Jurkat, Clone E6-1 (cell line): Measurements from ENCODE around the gene USF2. TPM values are rescaled to one million over a fixed set of nuclear protein-coding genes. Genes with fewer than 3 reads are reported as not detected.
"Not testable (repeated sequence)": the region's sequence is repeated elsewhere in the genome, so short reads cannot be mapped to it uniquely, and the experiment has no call there.

Source experiments
- DNase-seq: peaks from one replicate; pipeline ENCODE4 v3.0.0-alpha.2; 2011; ENCODE audit warnings: low read depth, low spot score
- H3K4me3 ChIP-seq: 2 replicates; pipeline ENCODE4 v1.5.1; 2011; ENCODE audit warnings: mild to moderate bottlenecking, low read length, control low read depth, moderate library complexity
- polyA plus RNA-seq: library from polyadenylated mRNA; unstranded; fragments of >200 nt; gene quantifications from one replicate; pipeline ENCODE4 v1.2.1, GENCODE V29; 2012; ENCODE audit warnings: missing spikeins; ENCODE audit not compliant: insufficient read length, insufficient read depth

Gene USF2
- 159 TPM for polyA plus RNA-seq

- peak within 1 kb of the TSS; percentile 87 for H3K4me3 ChIP-seq
- DNase-seq: peak; percentile 53
These were observed at the start of gene USF2 for GRCh38 chr19:35268536-35269437. TSS of gene USF2 (plus strand) at chr19:35268962. CDS start at chr19:35269102, 140 bp downstream.

DNA sequence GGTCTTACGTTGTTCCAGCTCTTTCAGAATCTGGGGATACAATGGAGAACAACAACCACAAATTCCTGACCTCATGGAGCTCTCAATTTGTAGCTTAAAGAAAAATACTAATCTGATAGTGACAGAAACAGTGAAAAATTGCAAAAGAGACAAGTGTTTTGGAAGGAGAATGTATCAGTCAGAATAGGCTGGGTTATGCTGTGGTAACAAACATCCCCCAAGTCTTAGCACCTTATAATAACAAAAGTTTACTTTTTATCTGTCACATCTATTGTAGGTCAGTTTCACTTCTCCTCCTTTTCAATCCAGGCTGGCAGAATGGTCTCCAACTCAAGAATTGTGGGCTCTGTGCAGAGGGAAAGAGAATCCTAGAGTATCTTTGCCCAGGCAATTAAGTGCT lies 49.8 kb upstream of the USF2 start:
- H3K4me3 ChIP-seq: no peak overlapping the region
- no peak for DNase-seq

- no peak for DNase-seq
- no peak overlapping the region for H3K4me3 ChIP-seq
These were observed 48.3 kb upstream of the USF2 start for GRCh38 chr19:35220315-35220921.

DNA sequence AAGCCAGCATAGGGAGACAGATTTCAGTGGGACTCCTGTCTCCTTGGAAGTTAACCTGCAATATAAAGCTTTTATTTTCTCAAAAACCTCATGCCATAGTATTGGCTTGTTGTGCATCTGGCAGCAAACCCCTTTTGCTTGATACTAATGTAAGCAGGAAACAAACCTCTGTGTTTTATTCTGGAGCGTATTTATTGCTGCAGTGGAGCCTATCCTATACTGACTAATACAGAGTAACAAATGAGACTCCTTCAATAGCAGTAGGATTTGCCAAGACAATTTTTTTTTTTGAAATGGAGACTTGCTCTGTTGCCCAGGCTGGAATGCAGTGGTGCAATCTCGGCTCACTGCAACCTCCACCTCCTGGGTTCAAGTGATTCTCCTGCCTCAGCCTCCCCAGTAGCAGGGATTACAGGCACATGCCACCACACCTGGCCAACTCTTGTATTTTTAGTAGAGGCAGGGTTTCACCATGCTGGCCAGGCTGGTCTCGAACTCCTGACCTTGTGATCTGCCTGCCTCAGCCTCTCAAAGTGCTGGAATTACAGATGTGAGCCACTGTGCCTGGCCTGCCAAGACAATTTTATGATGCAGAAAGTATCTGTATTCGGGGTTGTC lies 47.7 kb upstream of the USF2 start:
- DNase-seq, H3K4me3 ChIP-seq: not testable (repeated sequence)

DNA sequence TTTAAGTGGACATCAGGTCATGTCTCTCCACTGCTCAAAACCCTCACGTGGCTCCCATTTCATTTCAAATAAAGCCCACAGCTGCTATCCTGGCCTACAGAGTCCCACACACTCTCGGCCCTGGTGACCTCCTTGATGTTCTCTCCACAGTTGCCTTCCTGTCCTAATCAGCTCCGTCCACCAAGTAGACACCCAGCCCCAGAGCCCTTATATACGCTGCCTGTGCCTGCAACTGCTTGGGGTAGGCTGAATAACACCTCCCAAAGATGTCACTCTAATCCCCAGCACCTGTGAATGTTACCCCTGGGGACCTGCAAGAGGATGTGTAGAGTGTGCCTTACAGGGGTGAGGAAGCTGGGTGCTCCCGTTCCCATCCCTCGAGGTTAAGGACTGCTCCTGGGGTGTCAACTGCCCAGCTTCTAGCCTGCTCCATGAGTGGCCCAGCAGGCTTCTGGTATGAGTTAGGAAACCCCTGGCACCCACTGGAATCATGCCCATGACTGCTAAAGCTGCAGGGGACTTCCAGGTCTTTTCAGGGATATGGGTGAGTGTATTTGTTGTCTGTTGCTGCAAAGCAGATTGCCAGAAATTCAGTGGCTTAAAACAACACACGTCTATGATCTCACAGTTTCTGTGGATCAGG lies 46.3 kb upstream of the USF2 start:
- DNase-seq: no peak
- H3K4me3 ChIP-seq: no peak overlapping the region

GRCh38 chr19:35223084-35223790 lies 45.5 kb upstream of the USF2 start:
- DNase-seq: no peak
- H3K4me3 ChIP-seq: no peak overlapping the region

- no peak for DNase-seq
- H3K4me3 ChIP-seq: no peak overlapping the region
These were observed 44.8 kb upstream of the USF2 start for GRCh38 chr19:35223862-35224505.

DNA sequence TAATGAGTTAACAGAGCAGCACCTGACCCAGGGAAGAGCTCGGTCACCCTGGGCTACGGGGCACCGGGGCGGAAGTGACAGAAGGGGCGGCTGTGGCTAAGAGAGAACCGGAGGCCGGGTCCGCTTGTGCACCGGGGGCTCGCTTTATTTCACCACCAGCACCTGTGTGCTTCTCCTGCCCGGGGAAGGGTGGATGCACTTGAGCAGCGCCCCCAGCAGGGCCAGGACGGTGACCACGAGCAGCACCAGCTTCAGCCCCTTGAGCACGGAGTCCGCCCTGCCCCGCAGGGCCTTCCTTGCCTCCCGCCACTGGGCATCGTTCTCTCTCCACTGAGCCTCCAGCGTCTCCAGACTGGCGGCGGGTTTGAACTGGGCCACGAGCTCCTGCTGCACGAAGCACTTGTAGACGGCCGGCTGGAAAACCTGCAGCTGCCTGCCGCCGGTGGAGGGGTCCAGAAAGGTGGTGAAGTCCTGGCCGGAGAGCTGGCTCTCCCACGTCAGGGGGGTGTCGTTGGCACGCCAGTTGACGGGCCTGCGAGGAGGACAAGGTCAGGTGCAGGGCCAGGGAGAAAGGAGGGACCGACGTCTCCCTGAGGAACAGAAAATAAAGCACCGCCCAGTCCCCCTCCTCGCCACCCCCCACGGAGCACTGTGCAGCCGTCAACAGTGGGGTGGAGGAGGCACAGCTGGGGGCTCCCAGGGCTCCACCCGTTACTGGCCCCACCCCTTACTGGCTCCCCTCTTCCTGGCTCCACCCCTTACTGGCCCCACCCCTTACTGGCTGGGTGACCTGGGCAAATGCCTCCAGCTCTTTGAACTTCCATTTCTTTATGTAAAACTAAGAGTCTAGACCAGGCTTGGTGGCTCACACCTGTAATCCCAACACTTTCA lies 43.8 kb upstream of the USF2 start:
- DNase-seq: no peak
- no peak overlapping the region for H3K4me3 ChIP-seq

DNA sequence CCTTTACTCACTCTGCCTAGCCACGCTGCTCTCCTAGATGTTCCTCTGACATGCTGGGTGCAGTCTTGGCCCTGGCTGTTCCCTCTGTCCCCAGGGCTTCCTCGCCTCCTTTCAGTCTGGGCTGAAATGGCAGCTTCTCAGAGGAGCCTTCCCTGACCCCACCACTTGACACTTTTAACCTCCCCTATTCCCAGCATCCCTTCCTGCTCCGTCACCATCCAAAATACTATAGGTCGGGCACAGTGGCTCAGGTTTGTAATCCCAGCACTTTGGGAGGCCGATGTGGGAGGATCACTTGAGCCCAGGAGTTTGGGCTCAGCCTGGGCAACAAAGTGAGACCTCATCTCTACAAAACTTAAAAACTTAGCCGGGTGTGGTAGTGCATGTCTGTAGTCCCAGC lies 42.8 kb upstream of the USF2 start:
- H3K4me3 ChIP-seq: no peak overlapping the region
- no peak for DNase-seq

DNA sequence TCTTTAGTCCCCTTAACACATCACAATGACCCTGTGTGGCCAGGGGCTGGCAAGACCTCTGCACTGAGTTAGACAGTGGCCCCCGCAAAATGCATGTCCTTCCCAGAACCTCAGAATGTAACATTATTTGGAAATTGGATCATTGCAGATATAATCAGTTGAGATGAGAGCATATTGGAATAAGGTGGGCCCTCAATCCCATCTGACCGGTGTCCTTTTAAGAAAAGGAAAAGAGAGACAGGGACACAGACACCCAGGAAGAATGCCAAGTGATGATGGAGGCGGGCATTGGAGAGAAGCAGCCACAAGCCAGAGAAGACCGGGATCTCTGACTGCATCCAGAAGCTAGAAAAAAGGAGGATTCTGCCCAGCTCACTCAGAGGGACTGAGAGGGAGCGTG lies 42.0 kb upstream of the USF2 start:
- no peak overlapping the region for H3K4me3 ChIP-seq

DNA sequence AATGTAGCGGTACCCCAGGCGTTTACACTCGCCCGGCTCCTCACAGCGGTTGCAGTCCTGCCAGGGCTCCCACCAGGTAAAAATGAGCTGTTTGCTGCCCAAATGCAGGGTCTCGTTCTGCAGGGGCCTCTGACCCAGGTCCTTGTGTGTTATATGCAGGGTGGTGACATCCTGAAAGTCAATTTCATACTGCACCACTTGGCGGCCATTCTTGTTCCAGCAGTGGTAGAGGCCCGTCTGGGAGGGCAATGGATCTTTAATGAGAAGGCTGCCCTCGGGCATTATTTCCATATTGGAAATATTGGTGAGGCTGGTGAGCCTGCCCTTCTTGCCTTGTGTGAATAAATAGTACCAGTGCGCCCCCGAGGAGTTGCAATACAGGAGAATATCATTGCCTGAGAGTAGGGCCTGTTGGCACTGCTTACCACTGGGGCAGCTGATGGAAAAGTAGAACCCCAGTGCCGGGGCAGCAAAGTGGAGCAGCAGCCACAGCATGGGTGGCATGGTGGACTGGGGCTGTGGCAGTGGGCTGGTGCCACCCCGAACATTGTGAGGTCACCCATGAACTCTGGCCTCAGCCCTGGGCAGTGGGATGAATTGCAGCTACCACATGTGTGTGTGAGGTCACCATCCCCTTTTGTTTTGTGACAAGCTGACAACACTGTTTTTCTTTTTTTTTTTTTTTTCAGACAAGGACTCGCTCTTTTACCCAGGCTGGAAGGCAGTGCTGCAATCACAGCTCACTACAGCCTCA lies 40.4 kb upstream of the USF2 start, which contains the start of gene FAM187B:
Gene FAM187B (minus strand): TSS at position 563 of the 754 bp plus-strand sequence. CDS start 59 bp downstream, at position 504.
- H3K4me3 ChIP-seq: no peak within 1 kb of the TSS
- no peak for DNase-seq

More for the DNA sequence above, 42.0 kb upstream of the USF2 start:
- DNase-seq: no peak

GRCh38 chr19:35229601-35230000 lies 39.2 kb upstream of the USF2 start:
- no peak for DNase-seq
- no peak overlapping the region for H3K4me3 ChIP-seq

GRCh38 chr19:35231956-35232645 lies 36.7 kb upstream of the USF2 start:
- DNase-seq: no peak
- H3K4me3 ChIP-seq: no peak overlapping the region

- no peak overlapping the region for H3K4me3 ChIP-seq
- no peak for DNase-seq
These were observed 35.9 kb upstream of the USF2 start for GRCh38 chr19:35232912-35233311.

- no peak for DNase-seq
- no peak overlapping the region for H3K4me3 ChIP-seq
These were observed 31.9 kb upstream of the USF2 start for GRCh38 chr19:35236638-35237400.

GRCh38 chr19:35239597-35239996 lies 29.2 kb upstream of the USF2 start:
- H3K4me3 ChIP-seq, DNase-seq: not testable (repeated sequence)
